ENCODE data around the gene TMEM132D.

DNA sequence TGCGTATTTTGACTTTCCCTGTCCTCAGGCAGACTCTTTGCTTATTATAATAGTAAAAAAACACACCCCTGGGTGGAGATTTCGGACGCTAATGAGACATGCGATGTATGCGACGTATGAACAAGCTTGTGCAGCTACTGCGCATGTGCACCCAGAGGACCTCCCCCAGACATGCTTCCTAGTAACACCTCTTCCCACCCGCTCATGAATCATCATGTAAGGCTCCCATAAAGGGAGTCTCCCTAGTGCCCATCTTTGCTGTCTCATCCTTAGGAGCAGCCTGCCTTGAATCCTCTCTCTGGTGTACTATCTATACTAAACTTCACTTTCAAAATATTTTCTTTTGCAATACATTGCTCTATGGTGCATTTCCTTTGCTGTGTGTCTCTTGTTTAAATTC is 210.1 kb downstream of the TMEM132D start:
- TF ChIP-seq POLR2AphosphoS5 (IDR thresholded peaks at IDR 0.05; ENCODE audit: low read depth, low read length): no peak
- TF ChIP-seq SIN3A (IDR thresholded peaks at IDR 0.05; ENCODE audit: borderline replicate concordance, insufficient read depth, low read depth, low read length): no peak
- TF ChIP-seq, protein P1, sequence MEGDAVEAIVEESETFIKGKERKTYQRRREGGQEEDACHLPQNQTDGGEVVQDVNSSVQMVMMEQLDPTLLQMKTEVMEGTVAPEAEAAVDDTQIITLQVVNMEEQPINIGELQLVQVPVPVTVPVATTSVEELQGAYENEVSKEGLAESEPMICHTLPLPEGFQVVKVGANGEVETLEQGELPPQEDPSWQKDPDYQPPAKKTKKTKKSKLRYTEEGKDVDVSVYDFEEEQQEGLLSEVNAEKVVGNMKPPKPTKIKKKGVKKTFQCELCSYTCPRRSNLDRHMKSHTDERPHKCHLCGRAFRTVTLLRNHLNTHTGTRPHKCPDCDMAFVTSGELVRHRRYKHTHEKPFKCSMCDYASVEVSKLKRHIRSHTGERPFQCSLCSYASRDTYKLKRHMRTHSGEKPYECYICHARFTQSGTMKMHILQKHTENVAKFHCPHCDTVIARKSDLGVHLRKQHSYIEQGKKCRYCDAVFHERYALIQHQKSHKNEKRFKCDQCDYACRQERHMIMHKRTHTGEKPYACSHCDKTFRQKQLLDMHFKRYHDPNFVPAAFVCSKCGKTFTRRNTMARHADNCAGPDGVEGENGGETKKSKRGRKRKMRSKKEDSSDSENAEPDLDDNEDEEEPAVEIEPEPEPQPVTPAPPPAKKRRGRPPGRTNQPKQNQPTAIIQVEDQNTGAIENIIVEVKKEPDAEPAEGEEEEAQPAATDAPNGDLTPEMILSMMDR (IDR thresholded peaks at IDR 0.05): no peak
